ENCODE results near the gene TANGO6. TPM values are rescaled to one million over a fixed set of nuclear protein-coding genes. Genes with fewer than 3 reads are reported as not detected.

The TANGO6 gene
- total and polyA plus RNA-seq, 10 of the 15 experiments (the other 5 are each of a cell fraction or from before 2014, with no cell fraction given): 1.1 to 20.6 (median 11.0) TPM

- in situ Hi-C loops (cut with MboI): no loop called here
- SMC1A ChIA-PET (ENCODE audit: uncharacterized antibody, unreplicated experiment): interaction anchor here (0.6 to 2.0 kb wide), 7 partner anchors 10 to 502 kb away, joined by 3 to 5 read pairs (median 3); no protein-coding TSS in a partner anchor
- TF ChIP-seq MEF2B (IDR thresholded peaks at IDR 0.05; ENCODE audit: partially characterized antibody, poor library complexity, severe bottlenecking) (no peak), PAX8 (IDR thresholded peaks at IDR 0.05) (no peak), HDAC6 (IDR thresholded peaks at IDR 0.05; ENCODE audit: unreplicated experiment) (no peak), SIN3A (IDR thresholded peaks at IDR 0.05; ENCODE audit: low read depth, low read length) (no peak), PML (IDR thresholded peaks at IDR 0.05; ENCODE audit: low read length) (no peak), NR2C1 (IDR thresholded peaks at IDR 0.05) (no peak), NR2F1 (conservative IDR thresholded peaks at IDR 0.05) (no peak), PAX5 (IDR thresholded peaks at IDR 0.05; ENCODE audit: borderline replicate concordance, low read depth, low read length) (no peak)
- TF ChIP-seq, protein P1, sequence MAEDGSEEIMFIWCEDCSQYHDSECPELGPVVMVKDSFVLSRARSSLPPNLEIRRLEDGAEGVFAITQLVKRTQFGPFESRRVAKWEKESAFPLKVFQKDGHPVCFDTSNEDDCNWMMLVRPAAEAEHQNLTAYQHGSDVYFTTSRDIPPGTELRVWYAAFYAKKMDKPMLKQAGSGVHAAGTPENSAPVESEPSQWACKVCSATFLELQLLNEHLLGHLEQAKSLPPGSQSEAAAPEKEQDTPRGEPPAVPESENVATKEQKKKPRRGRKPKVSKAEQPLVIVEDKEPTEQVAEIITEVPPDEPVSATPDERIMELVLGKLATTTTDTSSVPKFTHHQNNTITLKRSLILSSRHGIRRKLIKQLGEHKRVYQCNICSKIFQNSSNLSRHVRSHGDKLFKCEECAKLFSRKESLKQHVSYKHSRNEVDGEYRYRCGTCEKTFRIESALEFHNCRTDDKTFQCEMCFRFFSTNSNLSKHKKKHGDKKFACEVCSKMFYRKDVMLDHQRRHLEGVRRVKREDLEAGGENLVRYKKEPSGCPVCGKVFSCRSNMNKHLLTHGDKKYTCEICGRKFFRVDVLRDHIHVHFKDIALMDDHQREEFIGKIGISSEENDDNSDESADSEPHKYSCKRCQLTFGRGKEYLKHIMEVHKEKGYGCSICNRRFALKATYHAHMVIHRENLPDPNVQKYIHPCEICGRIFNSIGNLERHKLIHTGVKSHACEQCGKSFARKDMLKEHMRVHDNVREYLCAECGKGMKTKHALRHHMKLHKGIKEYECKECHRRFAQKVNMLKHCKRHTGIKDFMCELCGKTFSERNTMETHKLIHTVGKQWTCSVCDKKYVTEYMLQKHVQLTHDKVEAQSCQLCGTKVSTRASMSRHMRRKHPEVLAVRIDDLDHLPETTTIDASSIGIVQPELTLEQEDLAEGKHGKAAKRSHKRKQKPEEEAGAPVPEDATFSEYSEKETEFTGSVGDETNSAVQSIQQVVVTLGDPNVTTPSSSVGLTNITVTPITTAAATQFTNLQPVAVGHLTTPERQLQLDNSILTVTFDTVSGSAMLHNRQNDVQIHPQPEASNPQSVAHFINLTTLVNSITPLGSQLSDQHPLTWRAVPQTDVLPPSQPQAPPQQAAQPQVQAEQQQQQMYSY (CRISPR knock-in tag; IDR thresholded peaks at IDR 0.05): no peak
- TF ChIP-seq, protein P2, sequence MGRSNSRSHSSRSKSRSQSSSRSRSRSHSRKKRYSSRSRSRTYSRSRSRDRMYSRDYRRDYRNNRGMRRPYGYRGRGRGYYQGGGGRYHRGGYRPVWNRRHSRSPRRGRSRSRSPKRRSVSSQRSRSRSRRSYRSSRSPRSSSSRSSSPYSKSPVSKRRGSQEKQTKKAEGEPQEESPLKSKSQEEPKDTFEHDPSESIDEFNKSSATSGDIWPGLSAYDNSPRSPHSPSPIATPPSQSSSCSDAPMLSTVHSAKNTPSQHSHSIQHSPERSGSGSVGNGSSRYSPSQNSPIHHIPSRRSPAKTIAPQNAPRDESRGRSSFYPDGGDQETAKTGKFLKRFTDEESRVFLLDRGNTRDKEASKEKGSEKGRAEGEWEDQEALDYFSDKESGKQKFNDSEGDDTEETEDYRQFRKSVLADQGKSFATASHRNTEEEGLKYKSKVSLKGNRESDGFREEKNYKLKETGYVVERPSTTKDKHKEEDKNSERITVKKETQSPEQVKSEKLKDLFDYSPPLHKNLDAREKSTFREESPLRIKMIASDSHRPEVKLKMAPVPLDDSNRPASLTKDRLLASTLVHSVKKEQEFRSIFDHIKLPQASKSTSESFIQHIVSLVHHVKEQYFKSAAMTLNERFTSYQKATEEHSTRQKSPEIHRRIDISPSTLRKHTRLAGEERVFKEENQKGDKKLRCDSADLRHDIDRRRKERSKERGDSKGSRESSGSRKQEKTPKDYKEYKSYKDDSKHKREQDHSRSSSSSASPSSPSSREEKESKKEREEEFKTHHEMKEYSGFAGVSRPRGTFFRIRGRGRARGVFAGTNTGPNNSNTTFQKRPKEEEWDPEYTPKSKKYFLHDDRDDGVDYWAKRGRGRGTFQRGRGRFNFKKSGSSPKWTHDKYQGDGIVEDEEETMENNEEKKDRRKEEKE (IDR thresholded peaks at IDR 0.05): no peak
These were observed 214.4 kb downstream of the TANGO6 start for GRCh38 chr16:69057400-69058378.

More at GRCh38 chr16:69057400-69058378, 214.4 kb downstream of the TANGO6 start:
- intact Hi-C loops (cut with micrococcal nuclease; ENCODE audit: unreplicated experiment): no loop called here
- peak overlapping the region; percentile 77 for H3K27ac ChIP-seq (ENCODE audit: control insufficient read depth, insufficient read depth)
- H3K4me1 ChIP-seq (ENCODE audit: control insufficient read depth, insufficient read depth, low read length): peaks cover 10% of the 10 kb centered on the region; the same call in 1 of the 2 replicates
- CTCF ChIA-PET: no interaction called here
- DNase-seq (ENCODE audit: low read depth, low spot score): peak; percentile 59
- WGBS (ENCODE audit: insufficient coverage, insufficient replicate concordance, low lambda C conversion rate, missing lambda C conversion rate): 41% methylated on average over 11 of the region's 11 CpGs
- no peaks in the 10 kb centered on the region for H3K36me3 ChIP-seq (ENCODE audit: control insufficient read depth in 2 of 2, insufficient read depth in 2 of 2, low read length in 1 of 2)
- no peaks in the 10 kb centered on the region for H4K20me1 ChIP-seq (ENCODE audit: control insufficient read depth, insufficient read depth)
- RAD21 ChIA-PET (ENCODE audit: unreplicated experiment): interaction anchor here (0.6 to 2.0 kb wide), 2 partner anchors 15 to 75 kb away, joined by 3 to 5 read pairs; no protein-coding TSS in a partner anchor
- peak overlapping the region; percentile 45 for H3K4me2 ChIP-seq (ENCODE audit: control insufficient read depth, insufficient read depth)
- H3K4me3 ChIP-seq: no peak overlapping the region
- H3K9me3 ChIP-seq (replicated peaks; ENCODE audit: control insufficient read depth, insufficient read depth, low read length): no peaks in the 10 kb centered on the region
- no peaks in the 10 kb centered on the region for H3K79me2 ChIP-seq (ENCODE audit: control insufficient read depth, insufficient read depth, low read length)
- no peak for FAIRE-seq
- no peaks in the 10 kb centered on the region for H3K27me3 ChIP-seq (replicated peaks in 1 of 2; ENCODE audit: control insufficient read depth in 2 of 2, insufficient read depth in 2 of 2, low read length in 1 of 2)
- no TSS peak for BruUV-seq (replicated peaks)
- ATAC-seq: peak; percentile 92
- peak overlapping the region; percentile 14; the same call in 1 of the 2 replicates for H3K9ac ChIP-seq (ENCODE audit: control insufficient read depth, insufficient read depth, low read length)
- POLR2A ChIA-PET: interaction anchor here (0.5 kb wide), 1 partner anchor 52 kb away, joined by 3 read pairs; no protein-coding TSS in a partner anchor
- peak overlapping the region; percentile 46 for H2AFZ ChIP-seq (ENCODE audit: control insufficient read depth, low read depth, low read length)
